Stimulated activated CD8-positive, alpha-beta memory T cell treated with anti-CD3 and anti-CD28 coated beads, Interleukin-7, amount 100 ng/mL, for 48 hours (primary cell): ENCODE data around the gene SAMD8.

Source experiments
- DNase-seq, 2 donors: peaks; one replicate each; pipeline ENCODE4 v3.0.0-alpha.2; 2020; ENCODE audit warnings: low read depth in 1 of 2; ENCODE audit errors: extremely low read depth in 1 of 2

The SAMD8 gene

GRCh38 chr10:75084834-75085384 is 26.5 kb upstream of the SAMD8 start:
- DNase-seq = no peak

- no peak for DNase-seq
Measured at GRCh38 chr10:75086278-75086934, 25.1 kb upstream of the SAMD8 start.

GRCh38 chr10:75088640-75089039 is 22.8 kb upstream of the SAMD8 start:
- no peak for DNase-seq

GRCh38 chr10:75089634-75090033 is 21.8 kb upstream of the SAMD8 start:
- no peak for DNase-seq

- DNase-seq = no peak
Measured at GRCh38 chr10:75091146-75091545, 20.3 kb upstream of the SAMD8 start.

- DNase-seq = no peak
Measured at GRCh38 chr10:75094465-75094864, 17.0 kb upstream of the SAMD8 start.

- DNase-seq = no peak
Measured at GRCh38 chr10:75095631-75096030, 15.8 kb upstream of the SAMD8 start.

GRCh38 chr10:75096749-75097148 is 14.7 kb upstream of the SAMD8 start:
- DNase-seq = no peak

GRCh38 chr10:75097666-75098285 is 13.7 kb upstream of the SAMD8 start:
- no peak for DNase-seq

GRCh38 chr10:75098902-75099673 is 12.4 kb upstream of the SAMD8 start:
- DNase-seq = no peak

GRCh38 chr10:75099952-75100763 is 11.3 kb upstream of the SAMD8 start:
- DNase-seq = peak; percentile 49 to 60

GRCh38 chr10:75100764-75101291 is 10.6 kb upstream of the SAMD8 start:
- no peak for DNase-seq

GRCh38 chr10:75101416-75102251 is 9.8 kb upstream of the SAMD8 start:
- DNase-seq = no peak

- no peak for DNase-seq
Measured at GRCh38 chr10:75102830-75103673, 8.4 kb upstream of the SAMD8 start.

GRCh38 chr10:75103881-75104686 is 7.4 kb upstream of the SAMD8 start:
- no peak for DNase-seq

GRCh38 chr10:75104842-75105241 is 6.6 kb upstream of the SAMD8 start:
- no peak for DNase-seq

GRCh38 chr10:75105576-75106197 is 5.8 kb upstream of the SAMD8 start:
- DNase-seq = no peak

- DNase-seq = no peak
Measured at GRCh38 chr10:75106242-75106641, 5.2 kb upstream of the SAMD8 start.
